ENCODE data around the gene MACROD1. TPM values are rescaled to one million over a fixed set of nuclear protein-coding genes. Genes with fewer than 3 reads are reported as not detected.

MACROD1 gene
- total RNA-seq, 2 donors from 2014 or later = 24.7 to 65.4 TPM

GRCh38 chr11:64035081-64035524 is 130.8 kb downstream of the MACROD1 start:
- no peak overlapping the region for H3K4me3 ChIP-seq
- intact Hi-C loops (cut with DNase I) = no loop called here
- TF ChIP-seq POLR2A (IDR thresholded peaks at IDR 0.05) (no peak), CTCF (IDR thresholded peaks at IDR 0.05) (no peak)
- H3K27me3 ChIP-seq = no peaks in the 10 kb centered on the region
- WGBS, 2 donors = 21 to 35% methylated on average over 17 of the region's 17 CpGs
- no peaks in the 10 kb centered on the region for H3K9me3 ChIP-seq
- no peak overlapping the region for H3K27ac ChIP-seq
- ATAC-seq (no peak), DNase-seq (no peak)
- peaks cover 15% of the 10 kb centered on the region for H3K4me1 ChIP-seq
- no peaks in the 10 kb centered on the region for H3K36me3 ChIP-seq (replicated peaks in 1 of 2; ENCODE audit: insufficient read depth in 1 of 2, low read depth in 2 of 2)

GRCh38 chr11:64034411-64034811 is 131.5 kb downstream of the MACROD1 start:
- Histone ChIP-seq H3K27me3 (no peaks in the 10 kb centered on the region), H3K9me3 (no peaks in the 10 kb centered on the region), H3K36me3 (replicated peaks in 1 of 2; ENCODE audit: insufficient read depth in 1 of 2, low read depth in 2 of 2) (no peaks in the 10 kb centered on the region), H3K4me3 (no peak overlapping the region), H3K27ac (no peak overlapping the region), H3K4me1 (peaks cover 15% of the 10 kb centered on the region)
- DNase-seq (no peak), ATAC-seq (no peak)
- no peak for TF ChIP-seq POLR2A (IDR thresholded peaks at IDR 0.05)
- no peak for TF ChIP-seq CTCF (IDR thresholded peaks at IDR 0.05)
- intact Hi-C loops (cut with DNase I) = no loop called here
- 77 to 89% methylated on average over 6 to 9 of the region's 9 CpGs for WGBS, 2 donors

GRCh38 chr11:64032050-64032449 is 133.9 kb downstream of the MACROD1 start:
- Histone ChIP-seq H3K9me3 (no peaks in the 10 kb centered on the region), H3K27me3 (no peaks in the 10 kb centered on the region), H3K27ac (no peak overlapping the region), H3K4me1 (peaks cover 18% of the 10 kb centered on the region), H3K36me3 (replicated peaks in 1 of 2; ENCODE audit: insufficient read depth in 1 of 2, low read depth in 2 of 2) (no peaks in the 10 kb centered on the region), H3K4me3 (no peak overlapping the region)
- intact Hi-C loops (cut with DNase I) = no loop called here
- ATAC-seq = no peak
- TF ChIP-seq POLR2A (IDR thresholded peaks at IDR 0.05) = no peak
- TF ChIP-seq CTCF (IDR thresholded peaks at IDR 0.05) = no peak
- no peak for DNase-seq
- 77 to 83% methylated on average over 4 of the region's 4 CpGs for WGBS, 2 donors

GRCh38 chr11:64031001-64031400 is 134.9 kb downstream of the MACROD1 start:
- H3K9me3 ChIP-seq = no peaks in the 10 kb centered on the region
- H3K4me1 ChIP-seq = peaks cover 7% of the 10 kb centered on the region
- H3K27me3 ChIP-seq = no peaks in the 10 kb centered on the region
- intact Hi-C loops (cut with DNase I) = no loop called here
- no peak for ATAC-seq
- no peak overlapping the region for H3K4me3 ChIP-seq
- TF ChIP-seq CTCF (IDR thresholded peaks at IDR 0.05) = no peak
- no peak for TF ChIP-seq POLR2A (IDR thresholded peaks at IDR 0.05)
- DNase-seq = no peak
- H3K27ac ChIP-seq = no peak overlapping the region
- H3K36me3 ChIP-seq (replicated peaks in 1 of 2; ENCODE audit: insufficient read depth in 1 of 2, low read depth in 2 of 2) = no peaks in the 10 kb centered on the region
- WGBS, 2 donors = 82 to 83% methylated on average over 2 to 3 of the region's 3 CpGs

GRCh38 chr11:64029773-64030172 is 136.1 kb downstream of the MACROD1 start:
- ATAC-seq (no peak), DNase-seq (no peak)
- H3K27me3 ChIP-seq = no peaks in the 10 kb centered on the region
- H3K27ac ChIP-seq = no peak overlapping the region
- H3K4me1 ChIP-seq = peaks cover 6% of the 10 kb centered on the region
- H3K36me3 ChIP-seq (replicated peaks in 1 of 2; ENCODE audit: insufficient read depth in 1 of 2, low read depth in 2 of 2) = no peaks in the 10 kb centered on the region
- intact Hi-C loops (cut with DNase I) = no loop called here
- no peak overlapping the region for H3K4me3 ChIP-seq
- no peaks in the 10 kb centered on the region for H3K9me3 ChIP-seq
- 77 to 87% methylated on average over 7 to 8 of the region's 8 CpGs for WGBS, 2 donors
- TF ChIP-seq CTCF (IDR thresholded peaks at IDR 0.05) = no peak
- no peak for TF ChIP-seq POLR2A (IDR thresholded peaks at IDR 0.05)
